KMS-11 (cell line): ENCODE measurements around the gene PRKCE.

Source experiments
- H2AFZ ChIP-seq: fragments of 200-600 bp; sonication (generic); 2 replicates; pipeline ENCODE4 v1.6.1; 2016; ENCODE audit warnings: antibody characterized with exemption, mixed run types, low read depth
- H3K27ac ChIP-seq: fragments of 200-600 bp; sonication (generic); 2 replicates; pipeline ENCODE4 v1.6.1; 2016; ENCODE audit warnings: mild to moderate bottlenecking, mixed run types
- H3K27me3 ChIP-seq: fragments of 200-600 bp; sonication (generic); 2 replicates; pipeline ENCODE4 v1.6.1; 2017; ENCODE audit warnings: mild to moderate bottlenecking, low read depth, mixed run types, moderate library complexity; ENCODE audit not compliant: insufficient read depth
- H3K36me3 ChIP-seq: fragments of 200-600 bp; sonication (generic); 2 replicates; pipeline ENCODE4 v1.6.1; 2017; ENCODE audit warnings: mild to moderate bottlenecking, mixed run types; ENCODE audit not compliant: insufficient read depth
- H3K4me1 ChIP-seq: fragments of 200-600 bp; sonication (generic); 2 replicates; pipeline ENCODE4 v1.6.1; 2016; ENCODE audit warnings: mild to moderate bottlenecking, low read depth, mixed run types; ENCODE audit not compliant: poor library complexity, severe bottlenecking
- H3K4me2 ChIP-seq: fragments of 200-600 bp; sonication (generic); 2 replicates; pipeline ENCODE4 v1.7.0; 2016; ENCODE audit warnings: mild to moderate bottlenecking, mixed run types
- H3K4me3 ChIP-seq: fragments of 200-600 bp; sonication (generic); IDR thresholded peaks from 2 replicates; pipeline ENCODE4 v1.6.1; 2017; ENCODE audit warnings: low read depth, low read length, mixed read lengths; ENCODE audit not compliant: insufficient read depth
- H3K79me2 ChIP-seq: fragments of 200-600 bp; sonication (generic); 2 replicates; pipeline ENCODE4 v1.6.1; 2016; ENCODE audit warnings: low read depth, mixed run types; ENCODE audit not compliant: insufficient read depth
- H3K9ac ChIP-seq: fragments of 200-600 bp; sonication (generic); 2 replicates; pipeline ENCODE4 v1.6.1; 2016; ENCODE audit warnings: mild to moderate bottlenecking, mixed run types
- H4K20me1 ChIP-seq: fragments of 200-600 bp; sonication (generic); 2 replicates; pipeline ENCODE4 v1.6.1; 2016; ENCODE audit warnings: mild to moderate bottlenecking, mixed run types; ENCODE audit not compliant: insufficient read depth
- CTCF ChIP-seq: fragments of 200-600 bp; sonication (generic); conservative IDR thresholded peaks from 2 replicates; pipeline ENCODE4 v1.6.1; 2017; ENCODE audit warnings: low read depth, mild to moderate bottlenecking, antibody characterized with exemption, low read length, moderate library complexity, mixed read lengths

PRKCE gene

GRCh38 chr2:46074501-46074900 lies 423.0 kb downstream of the PRKCE start:
- H3K4me2 ChIP-seq: no peak overlapping the region
- H3K9ac ChIP-seq: no peak overlapping the region
- no peak for TF ChIP-seq CTCF
- H3K4me3 ChIP-seq: no peak overlapping the region
- H2AFZ ChIP-seq: no peak overlapping the region
- no peak overlapping the region for H3K27ac ChIP-seq
- H3K79me2 ChIP-seq: no peaks in the 10 kb centered on the region
- no peaks in the 10 kb centered on the region for H3K36me3 ChIP-seq
- no peaks in the 10 kb centered on the region for H4K20me1 ChIP-seq
- H3K27me3 ChIP-seq: no peaks in the 10 kb centered on the region
- H3K4me1 ChIP-seq: no peaks in the 10 kb centered on the region

GRCh38 chr2:46075848-46076247 lies 424.4 kb downstream of the PRKCE start:
- Histone ChIP-seq H2AFZ (no peak overlapping the region), H3K4me3 (no peak overlapping the region), H3K4me2 (no peak overlapping the region), H3K36me3 (no peaks in the 10 kb centered on the region), H3K9ac (no peak overlapping the region), H3K27ac (no peak overlapping the region), H4K20me1 (no peaks in the 10 kb centered on the region), H3K79me2 (no peaks in the 10 kb centered on the region), H3K4me1 (no peaks in the 10 kb centered on the region), H3K27me3 (no peaks in the 10 kb centered on the region)
- TF ChIP-seq CTCF: no peak

DNA sequence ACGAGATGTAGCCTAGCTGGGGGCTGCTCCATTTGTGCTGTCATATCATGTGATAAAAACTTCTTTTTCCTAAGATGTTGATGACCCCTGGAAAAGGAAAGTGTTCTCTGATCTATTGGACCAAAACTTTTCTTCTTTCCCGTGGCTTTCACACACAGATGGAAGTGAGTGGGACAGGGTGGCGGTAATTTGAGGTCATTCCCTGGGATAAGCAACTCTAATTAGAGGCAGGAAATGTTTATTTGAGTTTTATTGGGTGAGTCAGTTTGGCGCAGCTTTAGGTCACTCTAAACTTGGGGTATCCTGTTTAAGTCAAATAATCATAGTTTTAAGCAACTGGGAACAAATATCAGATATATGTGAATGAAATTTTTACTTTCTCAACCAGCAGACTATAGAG lies 424.8 kb downstream of the PRKCE start:
- Histone ChIP-seq H3K4me2 (no peak overlapping the region), H3K27ac (no peak overlapping the region), H4K20me1 (no peaks in the 10 kb centered on the region), H3K4me3 (no peak overlapping the region), H3K4me1 (no peaks in the 10 kb centered on the region), H3K79me2 (no peaks in the 10 kb centered on the region), H3K27me3 (no peaks in the 10 kb centered on the region), H3K36me3 (no peaks in the 10 kb centered on the region), H3K9ac (no peak overlapping the region), H2AFZ (no peak overlapping the region)
- TF ChIP-seq CTCF: no peak

GRCh38 chr2:46076875-46077274 lies 425.4 kb downstream of the PRKCE start:
- H3K9ac ChIP-seq: no peak overlapping the region
- no peak overlapping the region for H2AFZ ChIP-seq
- no peaks in the 10 kb centered on the region for H3K4me1 ChIP-seq
- no peak overlapping the region for H3K27ac ChIP-seq
- H3K4me3 ChIP-seq: no peak overlapping the region
- no peaks in the 10 kb centered on the region for H3K79me2 ChIP-seq
- H3K27me3 ChIP-seq: no peaks in the 10 kb centered on the region
- TF ChIP-seq CTCF: no peak
- H4K20me1 ChIP-seq: no peaks in the 10 kb centered on the region
- H3K36me3 ChIP-seq: no peaks in the 10 kb centered on the region
- H3K4me2 ChIP-seq: no peak overlapping the region
